Fibroblast of upper back skin (primary cell): Measurements from ENCODE around the gene SLC6A18.

Source experiments
- DNase-seq: peaks from one replicate; pipeline ENCODE4 v3.0.0-alpha.2; 2013

The SLC6A18 gene

DNA sequence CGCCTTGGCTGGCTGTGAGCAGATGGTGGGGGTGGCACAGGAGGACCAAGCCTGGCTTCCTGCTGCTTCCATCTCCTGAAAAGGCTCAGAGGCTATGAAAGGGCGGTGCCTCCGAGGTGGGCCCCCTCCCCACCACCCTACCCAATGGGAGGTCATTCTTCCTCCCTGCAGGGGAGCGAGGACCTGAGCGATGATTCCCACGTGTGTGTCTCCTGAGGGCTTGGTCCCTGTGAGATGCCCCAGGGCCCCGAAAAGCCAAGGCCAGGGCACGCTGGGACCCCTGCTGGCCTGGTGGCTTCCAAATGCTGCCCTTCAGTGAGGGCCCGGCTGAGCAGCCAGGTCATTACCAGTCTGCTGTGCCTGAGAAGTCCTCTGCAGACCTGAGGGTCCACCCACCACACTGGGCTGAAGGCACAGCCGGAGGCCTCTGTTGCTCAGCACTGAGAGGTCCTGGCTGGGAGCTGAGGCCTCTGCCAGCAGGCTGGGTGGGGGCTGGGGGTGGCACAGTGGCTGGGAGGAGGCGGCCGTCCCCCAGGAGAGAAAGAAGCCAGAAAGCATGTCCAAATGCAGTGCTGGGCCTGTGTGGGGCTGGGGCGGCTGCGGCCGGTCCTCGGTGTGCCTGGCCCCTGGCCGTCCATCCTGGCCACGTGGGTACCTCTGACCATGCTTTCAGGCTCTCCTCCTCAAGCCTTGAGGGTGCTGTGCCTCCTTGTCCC, 37.8 kb upstream of the SLC6A18 start:
- DNase-seq = no peak

GRCh38 chr5:1187950-1188334, 37.2 kb upstream of the SLC6A18 start:
- DNase-seq = no peak

GRCh38 chr5:1188464-1188863, 36.7 kb upstream of the SLC6A18 start:
- no peak for DNase-seq

- no peak for DNase-seq
Observed at GRCh38 chr5:1189269-1189668, 35.9 kb upstream of the SLC6A18 start.

- no peak for DNase-seq
Observed at GRCh38 chr5:1190278-1190677, 34.9 kb upstream of the SLC6A18 start.

DNA sequence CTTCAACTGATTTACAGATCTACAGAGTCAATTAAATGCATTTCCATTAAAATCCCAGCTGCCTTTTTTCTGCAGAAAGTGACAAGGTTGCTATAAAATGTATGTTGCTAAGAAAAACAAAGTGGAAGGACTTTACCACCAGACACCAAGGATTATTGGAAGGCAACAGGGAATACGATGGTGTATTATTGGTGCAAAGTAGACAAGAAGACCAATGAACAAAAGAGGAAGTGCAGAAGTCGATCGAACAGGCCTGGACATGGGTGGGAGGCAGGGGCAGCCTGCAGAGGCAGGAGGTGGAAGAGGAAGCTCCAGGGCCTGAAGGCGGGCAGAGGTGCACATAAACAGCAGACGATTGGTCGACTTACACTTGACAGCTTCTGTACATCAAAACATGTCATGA, 34.3 kb upstream of the SLC6A18 start:
- no peak for DNase-seq

DNA sequence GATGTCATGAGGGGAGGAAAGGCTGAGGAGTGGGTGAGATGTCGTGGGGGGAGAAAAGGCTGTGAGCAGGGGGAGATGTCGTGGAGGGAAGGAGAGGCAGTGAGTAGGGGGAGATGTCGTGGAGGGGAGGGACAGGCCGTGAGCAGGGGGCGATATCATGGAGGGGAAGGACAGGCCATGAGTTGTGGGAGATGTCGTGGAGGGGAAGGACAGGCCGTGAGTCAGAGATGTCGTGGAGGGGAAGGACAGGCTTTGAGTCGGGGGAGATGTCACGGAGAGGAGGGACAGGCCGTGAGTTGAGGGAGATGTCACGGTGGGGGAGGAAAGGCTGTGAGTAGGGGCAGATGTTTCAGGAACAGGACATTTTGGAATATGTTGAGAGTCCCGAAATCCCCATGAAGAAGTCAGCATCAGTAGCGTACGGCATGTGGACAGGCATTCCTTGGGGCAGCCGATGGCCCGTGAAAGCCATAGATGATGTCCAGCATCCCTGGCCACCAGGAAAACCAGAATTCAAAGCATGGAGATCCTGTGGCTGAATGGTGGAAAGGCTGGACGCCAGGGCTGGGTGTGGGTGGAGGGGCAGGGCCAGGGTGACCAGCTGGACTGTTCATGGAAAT, 32.1 kb upstream of the SLC6A18 start:
- DNase-seq = no peak

- DNase-seq = no peak
Observed at GRCh38 chr5:1193591-1193985, 31.6 kb upstream of the SLC6A18 start.

DNA sequence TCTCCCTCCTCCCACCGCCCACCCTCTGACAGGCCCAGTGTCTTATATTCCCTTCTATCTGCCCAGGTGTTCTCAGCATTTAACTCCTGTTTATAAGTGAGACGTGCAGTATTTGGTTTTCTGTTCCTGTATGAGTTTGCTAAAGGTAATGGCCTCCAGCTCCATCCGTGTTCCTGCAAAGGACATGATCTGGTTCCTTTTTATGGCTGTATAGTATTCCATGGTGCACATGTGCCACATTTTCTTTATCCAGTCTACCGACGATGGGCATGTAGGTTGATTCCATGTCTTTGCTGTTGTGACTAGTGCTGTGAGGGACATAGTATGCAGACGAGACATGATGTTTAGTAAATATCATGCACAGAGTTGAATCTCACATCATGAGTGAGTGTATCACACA, 30.8 kb upstream of the SLC6A18 start:
- DNase-seq = no peak

DNA sequence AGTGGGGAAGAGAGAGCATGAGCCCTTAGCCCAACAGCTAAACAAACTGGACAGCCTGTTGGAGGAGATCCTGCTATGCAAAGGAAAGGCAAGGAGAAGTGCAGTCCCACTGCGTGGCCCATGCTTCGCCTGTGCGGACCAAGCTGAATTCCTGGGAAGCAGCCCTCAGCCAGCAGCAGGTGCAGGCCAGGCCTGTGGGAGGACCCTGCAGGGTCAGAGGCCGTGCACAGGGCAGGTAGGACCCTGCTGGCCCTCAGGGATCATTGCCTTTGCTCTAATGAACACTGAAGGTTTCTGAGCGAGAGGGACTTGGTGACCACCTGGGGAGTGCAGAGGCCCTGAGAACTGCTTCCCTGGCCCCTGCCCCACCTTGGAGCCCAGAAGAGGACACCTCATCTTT, 29.7 kb upstream of the SLC6A18 start:
- DNase-seq = no peak

DNA sequence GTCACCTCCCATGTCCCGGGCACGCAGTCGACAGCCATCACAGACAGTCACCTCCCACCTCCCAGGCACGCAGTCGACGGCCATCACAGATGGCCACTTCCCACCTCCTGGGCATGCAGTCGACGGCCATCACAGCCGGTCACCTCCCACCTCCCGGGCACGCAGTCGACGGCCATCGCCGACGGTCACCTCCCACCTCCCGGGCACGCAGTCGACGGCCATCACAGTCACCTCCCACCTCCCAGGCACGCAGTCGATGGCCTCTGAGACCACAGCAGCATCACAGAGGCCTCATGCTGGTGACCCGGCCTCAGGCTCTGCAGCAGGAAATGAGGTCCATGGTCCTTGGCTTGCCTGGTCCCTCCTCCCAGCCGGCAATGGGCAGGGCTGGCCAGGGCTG, 29.3 kb upstream of the SLC6A18 start:
- DNase-seq = no peak

GRCh38 chr5:1196562-1196961, 28.6 kb upstream of the SLC6A18 start:
- no peak for DNase-seq

GRCh38 chr5:1197876-1198666, 27.1 kb upstream of the SLC6A18 start:
- no peak for DNase-seq

GRCh38 chr5:1199340-1199648, 25.9 kb upstream of the SLC6A18 start:
- DNase-seq = no peak

DNA sequence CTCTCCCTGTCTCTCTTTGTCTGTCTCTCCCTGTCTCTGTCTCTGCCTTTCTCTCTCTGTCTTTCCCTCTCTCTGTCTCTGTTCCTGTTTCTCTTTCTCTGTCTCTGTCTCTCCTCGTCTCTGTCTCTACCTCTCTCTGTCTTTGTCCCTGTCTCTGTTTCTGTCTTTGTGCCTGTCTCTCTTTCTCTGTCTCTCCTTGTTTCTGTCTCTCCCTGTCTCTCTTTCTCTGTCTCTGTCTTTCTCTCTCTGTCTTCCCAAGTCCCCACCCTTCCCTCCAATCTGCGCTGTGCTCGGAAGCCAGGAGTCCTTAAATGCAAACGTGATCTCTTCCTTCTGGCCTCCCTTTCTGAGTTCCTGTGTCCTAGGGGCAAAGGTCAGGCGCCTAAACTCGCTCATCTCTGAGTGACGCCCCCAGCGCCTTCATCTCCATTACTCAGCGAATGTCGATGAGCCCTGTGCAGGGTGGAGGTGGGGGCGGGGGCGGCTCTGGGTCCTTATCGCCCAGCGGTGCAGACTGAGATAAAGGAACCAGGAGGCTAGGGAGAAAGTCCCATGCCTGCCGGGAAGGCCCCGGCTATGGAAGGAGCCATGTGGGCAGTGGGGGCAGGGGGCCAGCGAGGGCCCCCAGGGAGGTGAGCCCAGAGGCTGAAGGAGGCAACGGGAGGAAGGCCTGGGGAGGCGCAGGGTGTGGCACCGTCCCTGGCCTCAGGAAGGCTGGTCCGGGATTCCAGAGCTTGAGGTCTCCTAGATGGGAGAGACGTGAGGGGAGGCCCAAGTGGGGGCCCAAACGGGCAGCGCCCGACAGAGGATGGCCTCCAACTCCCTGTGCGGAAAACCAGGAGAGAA, 25.3 kb upstream of the SLC6A18 start:
- no peak for DNase-seq

GRCh38 chr5:1200495-1201326, 24.5 kb upstream of the SLC6A18 start:
- DNase-seq = no peak

DNA sequence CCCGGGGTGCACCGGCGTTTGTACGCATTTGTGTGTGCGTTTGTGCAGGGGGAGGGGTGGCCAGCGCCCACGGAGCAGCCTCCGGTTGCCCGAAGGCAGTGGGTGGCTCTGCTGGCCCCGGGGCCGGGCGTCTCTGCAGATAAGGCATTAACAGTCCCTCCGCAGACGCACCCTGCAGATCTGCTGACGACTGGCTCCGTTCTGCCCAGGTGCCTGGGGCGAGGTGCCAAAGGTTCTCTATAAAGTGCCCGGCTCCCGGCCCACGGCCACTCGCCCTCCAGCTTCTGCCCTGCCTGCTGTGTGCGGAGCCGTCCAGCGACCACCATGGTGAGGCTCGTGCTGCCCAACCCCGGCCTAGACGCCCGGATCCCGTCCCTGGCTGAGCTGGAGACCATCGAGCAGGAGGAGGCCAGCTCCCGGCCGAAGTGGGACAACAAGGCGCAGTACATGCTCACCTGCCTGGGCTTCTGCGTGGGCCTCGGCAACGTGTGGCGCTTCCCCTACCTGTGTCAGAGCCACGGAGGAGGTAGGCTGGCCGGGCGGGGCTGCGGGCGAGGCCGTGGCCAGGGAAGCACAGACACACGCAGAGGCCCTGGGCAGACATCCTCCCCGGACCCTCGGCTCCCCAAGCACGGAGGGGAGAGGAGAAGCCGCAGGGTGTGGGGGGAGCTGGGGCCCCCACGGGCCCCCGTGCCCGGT, 23.7 kb upstream of the SLC6A18 start, which contains the start of gene SLC6A19:
TSS of gene SLC6A19 (plus strand) at position 269 of the 699 bp plus-strand sequence. CDS start at position 325, 56 bp downstream.
- DNase-seq = no peak

GRCh38 chr5:1202026-1202797, 23.0 kb upstream of the SLC6A18 start:
- no peak for DNase-seq

GRCh38 chr5:1202798-1203185, 22.4 kb upstream of the SLC6A18 start:
- DNase-seq = no peak

DNA sequence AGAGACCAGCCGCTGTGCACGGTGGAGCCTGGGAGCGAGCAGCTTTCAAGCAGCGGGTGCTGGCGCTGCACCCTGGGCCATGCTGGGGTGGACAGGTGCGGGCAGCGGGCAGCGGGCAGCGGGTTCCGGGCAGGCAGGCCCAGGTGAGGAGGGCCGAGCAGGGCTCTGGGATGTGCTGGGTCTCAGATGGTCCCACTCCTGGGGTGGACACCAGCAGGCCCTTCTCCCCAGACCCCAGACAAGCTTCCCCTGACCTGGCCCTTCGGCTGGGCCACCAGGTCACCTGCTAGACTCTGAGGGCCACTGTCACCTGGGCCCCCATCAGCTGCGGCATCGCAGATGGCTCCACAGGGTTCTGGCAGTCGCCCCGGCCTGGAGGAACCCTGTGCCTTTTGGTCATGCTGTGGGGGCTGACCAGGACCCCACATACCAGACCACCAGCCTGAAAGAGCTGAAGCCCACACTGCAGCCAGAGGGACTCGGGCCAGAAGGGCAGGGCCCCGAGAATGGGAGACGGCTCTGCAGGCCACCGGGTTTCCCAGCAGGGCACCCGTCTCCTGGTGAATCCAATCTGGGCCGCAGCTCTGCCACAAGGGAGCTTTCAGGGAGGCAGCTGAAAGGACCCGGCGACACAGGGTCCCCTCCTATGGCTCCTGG, 21.7 kb upstream of the SLC6A18 start:
- no peak for DNase-seq
